Parathyroid adenoma (tissue), 2 donors: ENCODE measurements around the gene EDIL3.

Source experiments
- H2AFZ ChIP-seq: fragments of 300-600 bp; sonication (generic); one replicate; pipeline ENCODE4 v1.7.0; 2017; ENCODE audit warnings: antibody characterized with exemption, mild to moderate bottlenecking
- H3K27ac ChIP-seq: fragments of 300-600 bp; sonication (generic); one replicate; pipeline ENCODE4 v1.7.0; 2017
- H3K27me3 ChIP-seq: fragments of 300-600 bp; sonication (generic); one replicate; pipeline ENCODE4 v1.7.0; 2017; ENCODE audit warnings: low read length; ENCODE audit not compliant: control insufficient read depth, insufficient read depth
- H3K36me3 ChIP-seq: fragments of 300-600 bp; sonication (generic); one replicate; pipeline ENCODE4 v1.7.0; 2017; ENCODE audit warnings: low read length; ENCODE audit not compliant: control insufficient read depth, insufficient read depth
- H3K4me1 ChIP-seq: fragments of 300-600 bp; sonication (generic); one replicate; pipeline ENCODE4 v1.7.0; 2017; ENCODE audit warnings: control low read depth
- H3K4me2 ChIP-seq: fragments of 300-600 bp; sonication (generic); one replicate; pipeline ENCODE4 v1.7.0; 2017; ENCODE audit warnings: low read length
- H3K4me3 ChIP-seq: fragments of 300-600 bp; sonication (generic); one replicate; pipeline ENCODE4 v1.7.0; 2017; ENCODE audit warnings: low read depth, low read length
- H3K79me2 ChIP-seq: fragments of 300-600 bp; sonication (generic); one replicate; pipeline ENCODE4 v1.7.0; 2017; ENCODE audit warnings: control low read depth
- H3K9ac ChIP-seq: fragments of 300-600 bp; sonication (generic); one replicate; pipeline ENCODE4 v1.7.0; 2017; ENCODE audit warnings: mild to moderate bottlenecking
- H3K9me3 ChIP-seq: fragments of 300-600 bp; sonication (generic); one replicate; pipeline ENCODE4 v1.7.0; 2017; ENCODE audit warnings: low read length; ENCODE audit not compliant: control insufficient read depth
- CTCF ChIP-seq: fragments of 300-600 bp; sonication (generic); IDR thresholded peaks from one replicate; pipeline ENCODE4 v1.7.0; 2017; ENCODE audit warnings: antibody characterized with exemption, mild to moderate bottlenecking
- donor health status: primary hyperparathyroidism.

The EDIL3 gene

GRCh38 chr5:84091127-84091799 lies 293.4 kb downstream of the EDIL3 start:
- Histone ChIP-seq H3K27ac (no peak overlapping the region), H3K9ac (no peak overlapping the region), H3K36me3 (no peaks in the 10 kb centered on the region), H3K9me3 (no peaks in the 10 kb centered on the region), H3K79me2 (no peaks in the 10 kb centered on the region), H3K4me2 (no peak overlapping the region), H2AFZ (no peak overlapping the region), H3K27me3 (no peaks in the 10 kb centered on the region), H3K4me3 (no peak overlapping the region), H3K4me1 (no peaks in the 10 kb centered on the region)
- no peak for TF ChIP-seq CTCF

GRCh38 chr5:84088996-84089395 lies 295.7 kb downstream of the EDIL3 start:
- H3K9ac ChIP-seq = no peak overlapping the region
- no peak overlapping the region for H3K27ac ChIP-seq
- no peaks in the 10 kb centered on the region for H3K4me1 ChIP-seq
- H3K9me3 ChIP-seq = no peaks in the 10 kb centered on the region
- H3K4me3 ChIP-seq = no peak overlapping the region
- no peaks in the 10 kb centered on the region for H3K36me3 ChIP-seq
- no peak overlapping the region for H2AFZ ChIP-seq
- no peaks in the 10 kb centered on the region for H3K27me3 ChIP-seq
- TF ChIP-seq CTCF = no peak
- no peak overlapping the region for H3K4me2 ChIP-seq
- H3K79me2 ChIP-seq = no peaks in the 10 kb centered on the region

GRCh38 chr5:84086511-84086910 lies 298.2 kb downstream of the EDIL3 start:
- Histone ChIP-seq H3K27me3 (no peaks in the 10 kb centered on the region), H3K4me3 (no peak overlapping the region), H3K27ac (no peak overlapping the region), H3K36me3 (no peaks in the 10 kb centered on the region), H2AFZ (no peak overlapping the region), H3K79me2 (no peaks in the 10 kb centered on the region), H3K9ac (no peak overlapping the region), H3K9me3 (no peaks in the 10 kb centered on the region), H3K4me1 (no peaks in the 10 kb centered on the region), H3K4me2 (no peak overlapping the region)
- no peak for TF ChIP-seq CTCF

DNA sequence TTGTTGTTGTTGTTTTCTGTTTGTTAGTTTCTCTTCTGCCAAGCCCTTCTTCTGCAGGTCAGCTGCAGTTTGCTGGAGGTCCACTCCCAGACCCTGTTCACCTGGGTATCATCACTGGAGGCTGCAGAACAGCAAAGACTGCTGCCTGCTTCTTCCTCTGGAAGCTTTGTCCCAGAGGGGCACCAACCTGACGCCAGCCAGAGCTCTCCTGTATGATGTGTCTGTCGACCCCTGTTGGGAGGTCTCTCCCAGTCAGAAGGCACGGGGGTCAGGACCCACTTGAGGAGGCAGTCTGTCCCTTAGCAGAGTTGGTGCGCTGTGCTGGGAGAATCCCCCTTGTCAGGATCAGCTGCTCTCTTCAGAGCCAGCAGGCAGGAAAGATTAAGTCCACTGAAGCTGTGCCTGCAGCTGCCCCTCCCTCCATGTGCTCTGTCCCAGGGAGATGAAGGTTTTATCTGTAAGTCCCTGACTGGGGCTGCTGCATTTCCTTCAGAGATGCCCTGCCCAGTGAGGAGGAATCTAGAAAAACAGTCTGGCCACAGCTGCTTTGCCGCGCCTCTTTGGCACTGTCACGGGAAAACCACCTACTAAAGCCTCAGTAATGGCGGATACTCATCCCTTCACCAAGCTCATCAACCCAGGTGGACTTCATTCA lies 299.2 kb downstream of the EDIL3 start:
- Histone ChIP-seq H3K4me3 (no peak overlapping the region), H3K9ac (no peak overlapping the region), H3K36me3 (no peaks in the 10 kb centered on the region), H3K27ac (no peak overlapping the region), H3K27me3 (no peaks in the 10 kb centered on the region), H3K4me2 (no peak overlapping the region), H3K79me2 (no peaks in the 10 kb centered on the region), H3K4me1 (no peaks in the 10 kb centered on the region), H2AFZ (no peak overlapping the region), H3K9me3 (no peaks in the 10 kb centered on the region)
- no peak for TF ChIP-seq CTCF

DNA sequence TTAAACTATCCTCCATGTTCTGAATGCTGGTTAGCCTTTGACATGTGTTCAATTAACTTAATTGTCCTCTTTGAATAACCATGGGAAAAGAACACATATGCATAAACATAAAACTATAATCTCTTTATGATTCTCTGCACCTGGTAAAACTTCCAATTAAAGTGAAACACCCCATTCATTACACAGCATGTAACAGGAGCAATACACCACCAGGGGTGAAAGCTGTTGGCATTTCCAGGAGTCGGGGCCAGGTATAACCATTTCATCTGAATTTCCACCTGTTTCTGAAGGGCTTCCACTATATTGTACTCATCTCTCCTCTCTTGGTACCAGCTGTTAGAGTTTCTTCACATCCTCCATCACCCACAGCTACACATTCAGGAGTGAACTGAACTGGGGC lies 303.8 kb downstream of the EDIL3 start:
- H3K27me3 ChIP-seq = no peaks in the 10 kb centered on the region
- H3K79me2 ChIP-seq = no peaks in the 10 kb centered on the region
- no peaks in the 10 kb centered on the region for H3K9me3 ChIP-seq
- no peak for TF ChIP-seq CTCF
- H3K4me2 ChIP-seq = no peak overlapping the region
- no peak overlapping the region for H3K27ac ChIP-seq
- H3K4me3 ChIP-seq = no peak overlapping the region
- H2AFZ ChIP-seq = no peak overlapping the region
- H3K4me1 ChIP-seq = no peaks in the 10 kb centered on the region
- no peak overlapping the region for H3K9ac ChIP-seq
- no peaks in the 10 kb centered on the region for H3K36me3 ChIP-seq
